Activated naive CD4-positive, alpha-beta T cell treated with anti-CD3 and anti-CD28 coated beads, Interleukin-2, amount 50 U/mL, for 16 hours (primary cell): ENCODE results near the gene C8B.

Experiments used
- DNase-seq: peaks from one replicate; pipeline ENCODE4 v3.0.0-alpha.2; 2020

Gene C8B

GRCh38 chr1:56970280-56970679, 4.5 kb upstream of the C8B start:
- DNase-seq: no peak

GRCh38 chr1:56968878-56969495, 3.2 kb upstream of the C8B start:
- no peak for DNase-seq

GRCh38 chr1:56967900-56968832, 2.4 kb upstream of the C8B start:
- DNase-seq: no peak

- DNase-seq: no peak
Measured at GRCh38 chr1:56967355-56967754, 1.5 kb upstream of the C8B start.

- no peak for DNase-seq
Measured at GRCh38 chr1:56966698-56966999, 834 bp upstream of the C8B start.

- no peak for DNase-seq
Measured at GRCh38 chr1:56965191-56965590, 624 bp downstream of the C8B start.

GRCh38 chr1:56964349-56965017, 1.3 kb downstream of the C8B start:
- no peak for DNase-seq

GRCh38 chr1:56963667-56964066, 2.1 kb downstream of the C8B start:
- no peak for DNase-seq

- no peak for DNase-seq
Measured at GRCh38 chr1:56961426-56961825, 4.4 kb downstream of the C8B start.

GRCh38 chr1:56958526-56958925, 7.3 kb downstream of the C8B start:
- DNase-seq: no peak

GRCh38 chr1:56957931-56958330, 7.9 kb downstream of the C8B start:
- DNase-seq: no peak

GRCh38 chr1:56954664-56955063, 11.2 kb downstream of the C8B start:
- DNase-seq: no peak

GRCh38 chr1:56953386-56953785, 12.4 kb downstream of the C8B start:
- DNase-seq: no peak

- DNase-seq: no peak
Measured at GRCh38 chr1:56952501-56952900, 13.3 kb downstream of the C8B start.

GRCh38 chr1:56948403-56949023, 17.3 kb downstream of the C8B start:
- no peak for DNase-seq

- DNase-seq: no peak
Measured at GRCh38 chr1:56940039-56940438, 25.8 kb downstream of the C8B start.

GRCh38 chr1:56939209-56939608, 26.6 kb downstream of the C8B start:
- no peak for DNase-seq

- no peak for DNase-seq
Measured at GRCh38 chr1:56938646-56939045, 27.2 kb downstream of the C8B start.

- no peak for DNase-seq
Measured at GRCh38 chr1:56934430-56935060, 31.3 kb downstream of the C8B start.

- no peak for DNase-seq
Measured at GRCh38 chr1:56933606-56934005, 32.2 kb downstream of the C8B start.

- DNase-seq: no peak
Measured at GRCh38 chr1:56933161-56933560, 32.7 kb downstream of the C8B start.

GRCh38 chr1:56931686-56932085, 34.1 kb downstream of the C8B start:
- no peak for DNase-seq

- DNase-seq: no peak
Measured at GRCh38 chr1:56931211-56931610, 34.6 kb downstream of the C8B start.
